ENCODE data around the gene CDKAL1. TPM values are rescaled to one million over a fixed set of nuclear protein-coding genes. Genes with fewer than 3 reads are reported as not detected.

Gene CDKAL1
- total RNA-seq, 5 donors from 2014 or later (not counting 1 experiment from before 2014, with no cell fraction given): 18.8 to 29.9 (median 20.5) TPM

- no peak for ATAC-seq (replicated peaks in 1 of 4)
- Mint-ChIP-seq H3K27me3 (no peaks in the 10 kb centered on the region), H3K9me3 (peaks cover 0 to 18% (median 16%) of the 10 kb centered on the region in 3 donors), H3K36me3 (peaks cover 85% of the 10 kb centered on the region), H3K4me3 (no peak overlapping the region), H3K4me1 (no peaks in the 10 kb centered on the region), H3K27ac (no peak overlapping the region)
- Histone ChIP-seq H3K9me3 (no peaks in the 10 kb centered on the region), H3K27me3 (replicated peaks in 1 of 2; ENCODE audit: control insufficient read depth in 2 of 2, extremely low read depth in 1 of 2, insufficient read depth in 2 of 2, low read length in 1 of 2) (no peaks in the 10 kb centered on the region), H3K36me3 (ENCODE audit: control insufficient read depth in 2 of 2, extremely low read depth in 1 of 2, insufficient read depth in 1 of 2, low read length in 1 of 2) (peaks cover 5 to 13% of the 10 kb centered on the region in 2 donors), H3K4me3 (ENCODE audit: control insufficient read depth in 1 of 2, extremely low read depth in 1 of 2, low read length in 1 of 2) (no peak overlapping the region), H3K27ac (ENCODE audit: low read length) (no peak overlapping the region), H3K4me1 (ENCODE audit: control insufficient read depth in 1 of 2, extremely low read depth in 1 of 2, insufficient read depth in 2 of 2, low read length in 2 of 2) (no peaks in the 10 kb centered on the region)
- DNase-seq: no peak
- ChIA-PET POLR2A (no interaction called here), CTCF (no interaction called here)
- WGBS (ENCODE audit: insufficient coverage): 83% methylated on average over 2 of the region's 5 CpGs
Measured at GRCh38 chr6:21230536-21230935, 696.3 kb downstream of the CDKAL1 start.

GRCh38 chr6:21235162-21235561 is 700.9 kb downstream of the CDKAL1 start:
- POLR2A ChIA-PET: interaction anchor here in 1 of 2 donors (0.6 kb wide), 1 partner anchor 1199 kb away, joined by 4 read pairs; no protein-coding TSS in a partner anchor
- no peaks in the 10 kb centered on the region for H3K4me1 ChIP-seq (ENCODE audit: control insufficient read depth in 1 of 2, extremely low read depth in 1 of 2, insufficient read depth in 2 of 2, low read length in 2 of 2)
- no peak overlapping the region for H3K4me3 Mint-ChIP-seq
- H3K27ac ChIP-seq (ENCODE audit: low read length): no peak overlapping the region
- no peaks in the 10 kb centered on the region for H3K4me1 Mint-ChIP-seq
- H3K9me3 ChIP-seq: no peaks in the 10 kb centered on the region
- peaks cover 16 to 52% (median 19%) of the 10 kb centered on the region in 3 donors for H3K9me3 Mint-ChIP-seq
- ATAC-seq (replicated peaks in 1 of 4): no peak
- H3K27me3 ChIP-seq (replicated peaks in 1 of 2; ENCODE audit: control insufficient read depth in 2 of 2, extremely low read depth in 1 of 2, insufficient read depth in 2 of 2, low read length in 1 of 2): no peaks in the 10 kb centered on the region
- CTCF ChIA-PET: no interaction called here
- H3K27ac Mint-ChIP-seq: no peak overlapping the region
- no peak overlapping the region for H3K4me3 ChIP-seq (ENCODE audit: control insufficient read depth in 1 of 2, extremely low read depth in 1 of 2, low read length in 1 of 2)
- no peaks in the 10 kb centered on the region for H3K27me3 Mint-ChIP-seq
- peaks cover 56% of the 10 kb centered on the region for H3K36me3 Mint-ChIP-seq
- peaks cover 5 to 13% of the 10 kb centered on the region in 2 donors for H3K36me3 ChIP-seq (ENCODE audit: control insufficient read depth in 2 of 2, extremely low read depth in 1 of 2, insufficient read depth in 1 of 2, low read length in 1 of 2)
- DNase-seq: no peak

GRCh38 chr6:21238208-21238607 is 704.0 kb downstream of the CDKAL1 start:
- POLR2A ChIA-PET: interaction anchor here in 1 of 2 donors (0.6 kb wide), 1 partner anchor 40 kb away, joined by 3 read pairs; no protein-coding TSS in a partner anchor
- Mint-ChIP-seq H3K9me3 (peaks cover 14 to 58% (median 23%) of the 10 kb centered on the region in 3 donors), H3K27me3 (no peaks in the 10 kb centered on the region), H3K4me3 (no peak overlapping the region), H3K4me1 (no peaks in the 10 kb centered on the region), H3K27ac (no peak overlapping the region), H3K36me3 (peaks cover 25% of the 10 kb centered on the region)
- Histone ChIP-seq H3K36me3 (ENCODE audit: control insufficient read depth in 2 of 2, extremely low read depth in 1 of 2, insufficient read depth in 1 of 2, low read length in 1 of 2) (peaks cover under 1 to 4% of the 10 kb centered on the region in 2 donors), H3K27me3 (replicated peaks in 1 of 2; ENCODE audit: control insufficient read depth in 2 of 2, extremely low read depth in 1 of 2, insufficient read depth in 2 of 2, low read length in 1 of 2) (no peaks in the 10 kb centered on the region), H3K27ac (ENCODE audit: low read length) (no peak overlapping the region), H3K4me1 (ENCODE audit: control insufficient read depth in 1 of 2, extremely low read depth in 1 of 2, insufficient read depth in 2 of 2, low read length in 2 of 2) (no peaks in the 10 kb centered on the region), H3K9me3 (no peaks in the 10 kb centered on the region), H3K4me3 (ENCODE audit: control insufficient read depth in 1 of 2, extremely low read depth in 1 of 2, low read length in 1 of 2) (no peak overlapping the region)
- no CpG with 5 or more reads among the region's 2 CpGs for WGBS (ENCODE audit: insufficient coverage)
- CTCF ChIA-PET: no interaction called here
- ATAC-seq (replicated peaks in 1 of 4) (no peak), DNase-seq (no peak)

GRCh38 chr6:21240709-21241108 is 706.5 kb downstream of the CDKAL1 start:
- ChIA-PET POLR2A (no interaction called here), CTCF (no interaction called here)
- Histone ChIP-seq H3K27me3 (replicated peaks in 1 of 2; ENCODE audit: control insufficient read depth in 2 of 2, extremely low read depth in 1 of 2, insufficient read depth in 2 of 2, low read length in 1 of 2) (no peaks in the 10 kb centered on the region), H3K4me3 (ENCODE audit: control insufficient read depth in 1 of 2, extremely low read depth in 1 of 2, low read length in 1 of 2) (no peak overlapping the region), H3K36me3 (ENCODE audit: control insufficient read depth in 2 of 2, extremely low read depth in 1 of 2, insufficient read depth in 1 of 2, low read length in 1 of 2) (no peaks in the 10 kb centered on the region), H3K9me3 (no peaks in the 10 kb centered on the region), H3K27ac (ENCODE audit: low read length) (no peak overlapping the region), H3K4me1 (ENCODE audit: control insufficient read depth in 1 of 2, extremely low read depth in 1 of 2, insufficient read depth in 2 of 2, low read length in 2 of 2) (no peaks in the 10 kb centered on the region)
- Mint-ChIP-seq H3K27me3 (no peaks in the 10 kb centered on the region), H3K27ac (no peak overlapping the region), H3K4me3 (no peak overlapping the region), H3K9me3 (peaks cover 4 to 47% (median 23%) of the 10 kb centered on the region in 3 donors), H3K36me3 (peaks cover 3% of the 10 kb centered on the region), H3K4me1 (no peaks in the 10 kb centered on the region)
- DNase-seq (no peak), ATAC-seq (replicated peaks in 1 of 4) (no peak)
- WGBS (ENCODE audit: insufficient coverage): no CpG with 5 or more reads among the region's 2 CpGs

GRCh38 chr6:21241231-21242130 is 707.2 kb downstream of the CDKAL1 start:
- WGBS (ENCODE audit: insufficient coverage): 100% methylated on average over 2 of the region's 5 CpGs
- Mint-ChIP-seq H3K27ac (no peak overlapping the region), H3K9me3 (peaks cover 4 to 47% (median 23%) of the 10 kb centered on the region in 3 donors), H3K4me3 (no peak overlapping the region), H3K27me3 (no peaks in the 10 kb centered on the region), H3K4me1 (no peaks in the 10 kb centered on the region), H3K36me3 (no peaks in the 10 kb centered on the region)
- Histone ChIP-seq H3K9me3 (no peaks in the 10 kb centered on the region), H3K27me3 (replicated peaks in 1 of 2; ENCODE audit: control insufficient read depth in 2 of 2, extremely low read depth in 1 of 2, insufficient read depth in 2 of 2, low read length in 1 of 2) (no peaks in the 10 kb centered on the region), H3K36me3 (ENCODE audit: control insufficient read depth in 2 of 2, extremely low read depth in 1 of 2, insufficient read depth in 1 of 2, low read length in 1 of 2) (no peaks in the 10 kb centered on the region), H3K4me3 (ENCODE audit: control insufficient read depth in 1 of 2, extremely low read depth in 1 of 2, low read length in 1 of 2) (no peak overlapping the region), H3K4me1 (ENCODE audit: control insufficient read depth in 1 of 2, extremely low read depth in 1 of 2, insufficient read depth in 2 of 2, low read length in 2 of 2) (no peaks in the 10 kb centered on the region), H3K27ac (ENCODE audit: low read length) (no peak overlapping the region)
- ATAC-seq (replicated peaks in 1 of 4) (no peak), DNase-seq (no peak)
- ChIA-PET POLR2A (no interaction called here), CTCF (interaction anchor here in 1 of 2 donors (0.7 kb wide), 1 partner anchor 17 kb away, joined by 3 read pairs; no protein-coding TSS in a partner anchor)

GRCh38 chr6:21244897-21245470 is 710.7 kb downstream of the CDKAL1 start:
- Mint-ChIP-seq H3K36me3 (no peaks in the 10 kb centered on the region), H3K9me3 (peaks cover 4 to 13% (median 5%) of the 10 kb centered on the region in 3 donors), H3K27me3 (no peaks in the 10 kb centered on the region), H3K4me1 (no peaks in the 10 kb centered on the region), H3K4me3 (no peak overlapping the region), H3K27ac (no peak overlapping the region)
- Histone ChIP-seq H3K4me3 (ENCODE audit: control insufficient read depth in 1 of 2, extremely low read depth in 1 of 2, low read length in 1 of 2) (no peak overlapping the region), H3K36me3 (ENCODE audit: control insufficient read depth in 2 of 2, extremely low read depth in 1 of 2, insufficient read depth in 1 of 2, low read length in 1 of 2) (no peaks in the 10 kb centered on the region), H3K4me1 (ENCODE audit: control insufficient read depth in 1 of 2, extremely low read depth in 1 of 2, insufficient read depth in 2 of 2, low read length in 2 of 2) (no peaks in the 10 kb centered on the region), H3K27ac (ENCODE audit: low read length) (no peak overlapping the region), H3K27me3 (replicated peaks in 1 of 2; ENCODE audit: control insufficient read depth in 2 of 2, extremely low read depth in 1 of 2, insufficient read depth in 2 of 2, low read length in 1 of 2) (no peaks in the 10 kb centered on the region), H3K9me3 (no peaks in the 10 kb centered on the region)
- ChIA-PET CTCF (interaction anchor here in 1 of 2 donors (0.6 kb wide), 1 partner anchor 405 kb away, joined by 4 read pairs; no protein-coding TSS in a partner anchor), POLR2A (interaction anchor here in 1 of 2 donors (0.6 kb wide), 1 partner anchor 119 kb away, joined by 7 read pairs; no protein-coding TSS in a partner anchor)
- DNase-seq (no peak), ATAC-seq (replicated peaks in 1 of 4) (no peak)
- WGBS (ENCODE audit: insufficient coverage): no CpG with 5 or more reads among the region's 3 CpGs

Data from T-cell (primary cell).